ENCODE results near the gene TCF7L1. TPM values are rescaled to one million over a fixed set of nuclear protein-coding genes. Genes with fewer than 3 reads are reported as not detected.

TCF7L1 gene
- total RNA-seq, 1 donor from 2014 or later: 6.6 TPM

DNA sequence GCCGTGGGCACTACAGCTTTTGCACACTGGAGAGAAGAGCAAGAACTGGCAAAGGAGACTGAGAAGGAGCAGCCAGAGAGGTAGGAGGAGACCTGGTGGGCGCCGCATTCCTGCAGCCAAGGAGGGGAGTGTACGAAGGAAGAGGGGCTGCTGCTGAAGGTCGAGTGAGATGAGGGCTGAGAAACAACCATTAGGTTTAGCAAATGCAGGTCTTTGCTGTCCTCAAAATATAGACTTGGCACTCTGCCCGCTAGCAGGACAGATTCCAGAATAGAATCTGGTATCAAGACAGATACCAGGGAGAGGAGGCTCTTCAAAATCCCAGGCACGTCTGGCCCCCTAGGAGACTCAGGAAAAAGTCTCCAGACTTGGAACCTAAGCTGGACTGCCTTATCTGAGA lies 111.6 kb downstream of the TCF7L1 start:
- TF ChIP-seq, protein P1, sequence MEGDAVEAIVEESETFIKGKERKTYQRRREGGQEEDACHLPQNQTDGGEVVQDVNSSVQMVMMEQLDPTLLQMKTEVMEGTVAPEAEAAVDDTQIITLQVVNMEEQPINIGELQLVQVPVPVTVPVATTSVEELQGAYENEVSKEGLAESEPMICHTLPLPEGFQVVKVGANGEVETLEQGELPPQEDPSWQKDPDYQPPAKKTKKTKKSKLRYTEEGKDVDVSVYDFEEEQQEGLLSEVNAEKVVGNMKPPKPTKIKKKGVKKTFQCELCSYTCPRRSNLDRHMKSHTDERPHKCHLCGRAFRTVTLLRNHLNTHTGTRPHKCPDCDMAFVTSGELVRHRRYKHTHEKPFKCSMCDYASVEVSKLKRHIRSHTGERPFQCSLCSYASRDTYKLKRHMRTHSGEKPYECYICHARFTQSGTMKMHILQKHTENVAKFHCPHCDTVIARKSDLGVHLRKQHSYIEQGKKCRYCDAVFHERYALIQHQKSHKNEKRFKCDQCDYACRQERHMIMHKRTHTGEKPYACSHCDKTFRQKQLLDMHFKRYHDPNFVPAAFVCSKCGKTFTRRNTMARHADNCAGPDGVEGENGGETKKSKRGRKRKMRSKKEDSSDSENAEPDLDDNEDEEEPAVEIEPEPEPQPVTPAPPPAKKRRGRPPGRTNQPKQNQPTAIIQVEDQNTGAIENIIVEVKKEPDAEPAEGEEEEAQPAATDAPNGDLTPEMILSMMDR (IDR thresholded peaks at IDR 0.05; ENCODE audit: partially characterized antibody, unreplicated experiment): no peak
- Mint-ChIP-seq H3K4me3 (ENCODE audit: unreplicated experiment) (peak overlapping the region; percentile 5), H3K27ac (ENCODE audit: unreplicated experiment) (no peak overlapping the region)

GRCh38 chr2:85245891-85246290 lies 112.7 kb downstream of the TCF7L1 start:
- H3K36me3 Mint-ChIP-seq (ENCODE audit: unreplicated experiment): no peaks in the 10 kb centered on the region
- no peak overlapping the region for H3K4me3 Mint-ChIP-seq (ENCODE audit: unreplicated experiment)
- H3K27me3 Mint-ChIP-seq (ENCODE audit: unreplicated experiment): peaks cover 5% of the 10 kb centered on the region
- TF ChIP-seq, protein P1 (IDR thresholded peaks at IDR 0.05; ENCODE audit: partially characterized antibody, unreplicated experiment): no peak
- no peak for DNase-seq
- H3K27ac Mint-ChIP-seq (ENCODE audit: unreplicated experiment): no peak overlapping the region
- H3K9me3 Mint-ChIP-seq (ENCODE audit: unreplicated experiment): no peaks in the 10 kb centered on the region
- H3K4me1 Mint-ChIP-seq (ENCODE audit: low read depth, unreplicated experiment): peaks cover 36% of the 10 kb centered on the region

More for the DNA sequence above, 111.6 kb downstream of the TCF7L1 start:
- H3K9me3 Mint-ChIP-seq (ENCODE audit: unreplicated experiment): no peaks in the 10 kb centered on the region
- no peaks in the 10 kb centered on the region for H3K36me3 Mint-ChIP-seq (ENCODE audit: unreplicated experiment)
- no peak for DNase-seq
- H3K27me3 Mint-ChIP-seq (ENCODE audit: unreplicated experiment): peaks cover 5% of the 10 kb centered on the region
- peaks cover 34% of the 10 kb centered on the region for H3K4me1 Mint-ChIP-seq (ENCODE audit: low read depth, unreplicated experiment)

- no peak overlapping the region for H3K27ac Mint-ChIP-seq (ENCODE audit: unreplicated experiment)
- TF ChIP-seq, protein P1 (IDR thresholded peaks at IDR 0.05; ENCODE audit: partially characterized antibody, unreplicated experiment): no peak
These were observed 113.2 kb downstream of the TCF7L1 start for GRCh38 chr2:85246348-85246747.

DNA sequence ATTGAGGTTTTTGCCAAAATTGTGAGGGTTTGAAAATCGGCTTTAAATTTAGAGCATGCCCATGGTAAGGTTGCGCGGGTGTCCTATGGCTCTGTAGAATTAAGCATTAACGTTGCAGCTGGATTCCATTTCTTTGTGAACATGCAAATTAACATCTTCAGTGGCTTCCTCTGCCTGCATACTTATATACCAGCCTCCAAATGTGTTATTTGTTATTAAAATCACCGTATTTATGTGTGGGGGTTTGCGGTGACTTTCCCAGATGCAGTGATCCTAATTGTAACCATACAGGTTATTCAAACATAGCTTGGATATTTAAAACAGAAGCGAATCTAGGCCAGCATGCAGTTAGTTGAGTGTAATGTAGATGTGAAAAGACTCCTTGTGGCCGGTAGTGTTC lies 114.4 kb downstream of the TCF7L1 start:
- Mint-ChIP-seq H3K9me3 (ENCODE audit: unreplicated experiment) (peaks cover 3% of the 10 kb centered on the region), H3K4me3 (ENCODE audit: unreplicated experiment) (no peak overlapping the region), H3K36me3 (ENCODE audit: unreplicated experiment) (no peaks in the 10 kb centered on the region), H3K27ac (ENCODE audit: unreplicated experiment) (no peak overlapping the region), H3K27me3 (ENCODE audit: unreplicated experiment) (peaks cover 5% of the 10 kb centered on the region), H3K4me1 (ENCODE audit: low read depth, unreplicated experiment) (peaks cover 41% of the 10 kb centered on the region)
- TF ChIP-seq, protein P1 (IDR thresholded peaks at IDR 0.05; ENCODE audit: partially characterized antibody, unreplicated experiment): no peak
- no peak for DNase-seq

More at GRCh38 chr2:85246348-85246747, 113.2 kb downstream of the TCF7L1 start:
- no peaks in the 10 kb centered on the region for H3K36me3 Mint-ChIP-seq (ENCODE audit: unreplicated experiment)
- H3K27me3 Mint-ChIP-seq (ENCODE audit: unreplicated experiment): peaks cover 5% of the 10 kb centered on the region
- H3K9me3 Mint-ChIP-seq (ENCODE audit: unreplicated experiment): no peaks in the 10 kb centered on the region
- DNase-seq: no peak
- no peak overlapping the region for H3K4me3 Mint-ChIP-seq (ENCODE audit: unreplicated experiment)
- H3K4me1 Mint-ChIP-seq (ENCODE audit: low read depth, unreplicated experiment): peaks cover 39% of the 10 kb centered on the region

GRCh38 chr2:85248773-85249509 lies 115.7 kb downstream of the TCF7L1 start:
- no peaks in the 10 kb centered on the region for H3K36me3 Mint-ChIP-seq (ENCODE audit: unreplicated experiment)
- TF ChIP-seq, protein P1 (IDR thresholded peaks at IDR 0.05; ENCODE audit: partially characterized antibody, unreplicated experiment): no peak
- H3K4me3 Mint-ChIP-seq (ENCODE audit: unreplicated experiment): peak overlapping the region; percentile 30
- peak overlapping the region; percentile 21 for H3K27ac Mint-ChIP-seq (ENCODE audit: unreplicated experiment)
- H3K4me1 Mint-ChIP-seq (ENCODE audit: low read depth, unreplicated experiment): peaks cover 47% of the 10 kb centered on the region
- peaks cover 3% of the 10 kb centered on the region for H3K9me3 Mint-ChIP-seq (ENCODE audit: unreplicated experiment)
- peaks cover 3% of the 10 kb centered on the region for H3K27me3 Mint-ChIP-seq (ENCODE audit: unreplicated experiment)
- DNase-seq: no peak

Data from glutamatergic neuron (in vitro differentiated cells).